NCI-H345 (cell line): ENCODE data around the gene PSMG2.

Experiments used
- DNase-seq: peaks from one replicate; lab custom pipeline; 2025; lab: John Stamatoyannopoulos, UW

Gene PSMG2

GRCh38 chr18:12766986-12767433 is 64.2 kb downstream of the PSMG2 start:
- no peak for DNase-seq

DNA sequence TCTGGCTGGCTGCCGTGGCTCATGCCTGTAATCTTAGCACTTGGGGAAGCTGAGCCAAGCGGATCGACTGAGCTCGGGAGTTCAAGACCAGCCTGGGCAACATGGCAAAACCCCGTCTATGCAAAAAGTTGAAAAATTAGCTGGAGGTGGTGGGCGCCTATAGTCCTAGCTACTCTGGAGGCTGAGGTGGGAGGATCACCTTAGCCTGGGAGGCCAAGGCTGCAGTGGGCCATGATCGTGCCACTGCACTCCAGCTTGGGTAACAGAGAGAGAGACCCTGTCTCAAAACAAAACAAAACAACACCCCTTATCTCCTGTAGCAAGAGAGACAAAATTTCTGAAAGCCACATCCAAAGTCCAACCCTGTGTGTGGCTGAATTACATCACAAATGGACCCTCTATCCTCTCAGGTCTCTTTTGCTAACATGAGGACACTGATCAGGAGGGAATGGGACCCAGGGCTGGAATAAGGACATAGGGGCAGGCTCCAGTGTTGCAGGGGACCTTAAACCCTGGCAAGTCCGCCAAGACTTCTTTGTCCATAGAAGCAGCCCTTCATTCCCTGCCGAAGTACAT is 64.8 kb downstream of the PSMG2 start:
- DNase-seq, result no peak

GRCh38 chr18:12768625-12769024 is 65.8 kb downstream of the PSMG2 start:
- DNase-seq, result no peak

GRCh38 chr18:12769136-12769535 is 66.3 kb downstream of the PSMG2 start:
- no peak for DNase-seq

GRCh38 chr18:12769644-12770440 is 67.0 kb downstream of the PSMG2 start:
- DNase-seq, result no peak

DNA sequence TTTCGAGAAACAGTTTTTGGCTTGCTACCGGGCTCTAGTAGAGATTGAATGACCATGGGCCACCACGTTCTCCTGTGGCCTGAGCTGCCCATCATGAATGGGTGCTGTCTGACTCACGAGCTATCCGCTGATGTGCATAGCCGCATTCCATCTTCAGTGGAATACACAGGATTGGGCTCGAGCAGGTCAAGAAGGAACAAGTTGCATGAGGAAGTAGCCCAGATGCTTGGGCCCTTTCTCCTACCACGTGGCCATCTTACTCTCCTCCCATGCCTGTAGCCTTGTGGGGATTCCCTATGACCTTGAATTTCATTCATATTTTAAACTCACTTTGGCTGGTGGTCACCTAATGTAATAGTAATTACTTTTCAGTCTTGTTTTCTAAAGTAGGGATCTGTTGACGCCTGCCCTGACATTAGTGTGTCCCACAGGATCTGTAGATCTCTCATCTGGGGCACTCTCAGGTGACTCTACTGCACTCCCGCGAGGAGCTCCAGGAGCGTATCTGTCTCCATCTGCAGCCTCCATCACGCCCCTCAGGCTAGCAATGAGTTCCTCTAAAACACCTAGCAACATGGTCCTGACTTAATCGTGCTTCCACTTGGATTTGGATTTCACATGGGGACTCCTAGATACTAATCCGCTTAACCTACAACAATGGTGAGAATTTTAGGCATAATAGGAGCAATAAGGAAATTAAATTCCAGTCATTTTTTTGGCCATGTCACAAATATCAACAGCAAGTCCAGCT is 67.8 kb downstream of the PSMG2 start:
- DNase-seq, result no peak

DNA sequence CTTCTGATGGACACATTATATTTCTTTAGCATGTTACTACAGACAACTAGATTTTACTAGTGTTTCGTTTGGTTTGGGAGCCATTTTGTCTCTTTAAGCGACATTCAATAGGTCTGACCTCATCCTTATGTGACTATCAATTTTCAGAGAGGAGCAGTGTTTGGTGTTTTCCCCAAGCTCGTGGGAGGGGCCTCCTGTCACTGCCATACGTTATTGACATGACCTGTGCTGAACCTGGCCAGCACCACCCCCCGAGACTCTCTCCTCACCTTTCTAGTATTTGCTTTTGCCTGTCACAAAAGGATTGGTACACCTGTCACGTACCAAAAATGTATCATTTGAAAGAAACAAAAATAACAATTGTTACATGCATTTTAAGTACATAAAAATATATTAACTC is 69.3 kb downstream of the PSMG2 start:
- DNase-seq, result no peak

GRCh38 chr18:12773369-12773768 is 70.5 kb downstream of the PSMG2 start:
- no peak for DNase-seq

- DNase-seq, result no peak
Measured at GRCh38 chr18:12774982-12775381, 72.1 kb downstream of the PSMG2 start.
